ENCODE data around the gene SUN3.

The SUN3 gene

DNA sequence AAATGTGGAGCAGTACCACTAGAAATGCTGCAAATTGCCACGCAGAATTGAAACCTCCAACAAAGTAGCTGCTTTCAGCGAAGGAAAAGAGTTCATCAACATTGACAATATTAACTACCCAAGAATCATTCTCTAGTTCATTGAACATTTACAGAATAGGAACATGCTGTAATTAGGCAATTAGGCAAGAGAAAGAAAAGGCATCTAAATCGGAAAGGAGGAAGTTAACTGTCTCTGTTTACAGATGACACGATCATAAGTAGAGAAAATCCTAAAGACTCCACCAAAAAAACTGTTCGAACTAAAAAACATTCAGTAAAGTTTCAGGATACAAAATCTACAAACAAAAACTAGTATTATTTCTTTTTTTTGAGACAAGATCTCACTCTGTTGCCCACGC, 71.8 kb downstream of the SUN3 start:
- in situ Hi-C loops (cut with HindIII; ENCODE audit: low sequenced_read_pairs): no loop called here
- TF ChIP-seq, protein P1, sequence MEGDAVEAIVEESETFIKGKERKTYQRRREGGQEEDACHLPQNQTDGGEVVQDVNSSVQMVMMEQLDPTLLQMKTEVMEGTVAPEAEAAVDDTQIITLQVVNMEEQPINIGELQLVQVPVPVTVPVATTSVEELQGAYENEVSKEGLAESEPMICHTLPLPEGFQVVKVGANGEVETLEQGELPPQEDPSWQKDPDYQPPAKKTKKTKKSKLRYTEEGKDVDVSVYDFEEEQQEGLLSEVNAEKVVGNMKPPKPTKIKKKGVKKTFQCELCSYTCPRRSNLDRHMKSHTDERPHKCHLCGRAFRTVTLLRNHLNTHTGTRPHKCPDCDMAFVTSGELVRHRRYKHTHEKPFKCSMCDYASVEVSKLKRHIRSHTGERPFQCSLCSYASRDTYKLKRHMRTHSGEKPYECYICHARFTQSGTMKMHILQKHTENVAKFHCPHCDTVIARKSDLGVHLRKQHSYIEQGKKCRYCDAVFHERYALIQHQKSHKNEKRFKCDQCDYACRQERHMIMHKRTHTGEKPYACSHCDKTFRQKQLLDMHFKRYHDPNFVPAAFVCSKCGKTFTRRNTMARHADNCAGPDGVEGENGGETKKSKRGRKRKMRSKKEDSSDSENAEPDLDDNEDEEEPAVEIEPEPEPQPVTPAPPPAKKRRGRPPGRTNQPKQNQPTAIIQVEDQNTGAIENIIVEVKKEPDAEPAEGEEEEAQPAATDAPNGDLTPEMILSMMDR (IDR thresholded peaks at IDR 0.05; ENCODE audit: low read depth, low read length): no peak
- no peak for DNase-seq (ENCODE audit: low read depth, low spot score)
- H3K4me3 ChIP-seq (ENCODE audit: low read depth, low read length): no peak overlapping the region

DNA sequence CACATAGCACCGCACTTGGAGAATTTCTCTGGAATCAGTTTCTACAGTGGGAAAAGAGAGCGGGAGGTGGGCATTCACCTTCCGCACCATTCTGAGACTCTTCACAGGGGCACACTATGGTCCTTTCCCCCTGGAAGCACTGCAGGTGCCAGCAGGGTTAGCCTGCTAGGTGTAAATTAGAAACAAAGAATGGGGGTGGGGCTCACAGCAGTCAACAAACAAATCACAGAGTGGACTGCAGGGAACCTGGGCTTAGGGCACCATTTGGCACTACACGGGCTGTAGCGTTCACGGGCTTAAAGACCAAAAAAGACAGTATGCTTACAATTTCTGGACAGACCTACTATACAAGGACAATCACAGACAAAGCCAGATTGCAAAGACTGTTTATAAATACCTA, 72.7 kb downstream of the SUN3 start:
- DNase-seq (ENCODE audit: low read depth, low spot score): no peak
- in situ Hi-C loops (cut with HindIII; ENCODE audit: low sequenced_read_pairs): no loop called here
- TF ChIP-seq, protein P1 (IDR thresholded peaks at IDR 0.05; ENCODE audit: low read depth, low read length): no peak
- H3K4me3 ChIP-seq (ENCODE audit: low read depth, low read length): no peak overlapping the region

DNA sequence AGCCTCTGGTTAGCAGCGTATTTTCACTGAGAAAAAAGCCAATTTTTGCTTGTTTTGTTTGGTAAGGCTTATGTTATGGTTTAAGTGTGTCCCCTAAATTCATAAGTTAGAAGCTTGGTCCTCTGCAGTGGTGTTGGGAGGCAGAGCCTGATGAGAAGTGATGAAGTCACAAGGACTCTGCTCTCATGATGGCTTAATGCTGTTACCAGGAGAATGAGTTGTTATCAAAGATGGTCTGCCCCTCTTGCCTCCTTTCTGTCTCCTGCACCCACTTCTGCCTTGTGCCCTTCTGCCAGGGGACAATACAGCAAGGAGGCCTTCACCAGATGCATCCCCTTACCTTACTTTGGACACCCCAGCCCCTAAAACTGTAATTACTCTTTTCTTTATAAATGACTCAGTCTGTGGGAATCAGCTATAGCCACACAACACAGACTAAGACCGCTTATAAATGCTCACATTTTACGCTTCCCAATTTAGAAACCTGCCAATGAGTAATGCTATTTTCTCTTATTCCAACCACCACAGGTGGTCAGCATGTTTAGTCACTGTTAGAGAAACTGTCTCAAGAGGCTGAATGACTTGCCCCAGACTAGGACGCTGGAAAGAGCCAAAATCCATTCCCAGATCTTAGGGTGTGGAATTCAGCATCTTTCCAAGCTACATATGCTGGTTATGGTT, 74.5 kb downstream of the SUN3 start:
- DNase-seq (ENCODE audit: low read depth, low spot score): peak; percentile 92
- in situ Hi-C loops (cut with HindIII; ENCODE audit: low sequenced_read_pairs): no loop called here
- TF ChIP-seq, protein P1 (IDR thresholded peaks at IDR 0.05; ENCODE audit: low read depth, low read length): no peak
- H3K4me3 ChIP-seq (ENCODE audit: low read depth, low read length): no peak overlapping the region

DNA sequence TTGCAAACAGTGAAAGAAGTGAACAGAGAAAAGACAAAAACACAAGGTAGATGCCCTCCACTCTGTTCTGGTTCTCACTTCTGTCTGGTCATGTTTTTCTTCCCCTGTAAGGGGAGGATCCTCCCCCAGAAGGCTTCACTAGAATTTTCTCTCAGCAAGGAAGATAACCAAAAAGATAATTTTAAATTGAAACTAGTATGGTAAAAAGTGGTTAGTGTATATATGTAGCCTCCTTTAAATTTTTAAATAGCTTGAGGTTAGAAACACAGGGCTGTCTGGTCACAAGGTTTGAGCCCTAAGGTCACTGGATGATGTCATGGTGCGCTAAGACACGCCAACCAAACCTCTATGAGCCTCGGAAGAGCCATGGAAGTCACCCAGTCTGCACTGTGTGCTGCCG, 75.1 kb downstream of the SUN3 start:
- in situ Hi-C loops (cut with HindIII; ENCODE audit: low sequenced_read_pairs): no loop called here
- TF ChIP-seq, protein P1 (IDR thresholded peaks at IDR 0.05; ENCODE audit: low read depth, low read length): no peak
- no peak for DNase-seq (ENCODE audit: low read depth, low spot score)
- H3K4me3 ChIP-seq (ENCODE audit: low read depth, low read length): no peak overlapping the region

DNA sequence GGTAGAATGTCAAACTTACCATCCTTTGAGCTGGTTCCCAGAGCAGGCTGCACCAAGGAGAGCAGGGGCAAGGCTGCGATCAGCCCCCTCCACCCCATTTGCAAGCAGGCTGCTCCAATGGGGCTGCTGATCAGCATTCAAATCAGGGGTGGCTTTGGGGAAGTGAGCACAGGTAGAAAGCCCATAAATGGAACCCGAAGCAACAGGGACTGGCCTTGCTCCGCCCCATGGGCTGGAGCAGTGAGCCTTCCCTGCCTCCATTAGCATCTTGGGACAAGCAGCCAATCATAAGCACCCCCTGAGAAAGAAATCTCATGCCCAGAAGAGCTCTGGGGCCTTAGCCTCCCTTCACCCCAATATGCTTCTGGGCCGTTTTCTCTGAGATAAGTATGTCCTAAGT, 76.7 kb downstream of the SUN3 start:
- TF ChIP-seq, protein P1 (IDR thresholded peaks at IDR 0.05; ENCODE audit: low read depth, low read length): no peak

DNA sequence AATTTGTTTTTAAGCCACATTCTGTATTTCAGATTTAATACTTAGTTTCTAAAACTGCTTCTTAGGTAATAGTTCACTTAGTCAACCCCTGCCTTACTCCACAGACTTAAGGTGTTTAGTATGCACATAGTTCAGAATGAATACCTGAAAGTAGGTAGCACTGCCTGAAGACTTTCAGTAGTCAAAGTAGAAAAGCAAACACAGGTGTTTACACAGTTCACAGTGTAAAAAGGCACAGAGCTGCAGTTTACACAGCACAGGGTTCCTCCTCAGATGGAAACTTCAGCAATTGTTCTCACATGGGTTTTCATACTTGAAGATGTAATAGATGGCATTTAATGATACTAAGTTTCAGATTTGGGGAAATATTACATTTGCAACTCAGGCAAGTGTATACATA, 77.5 kb downstream of the SUN3 start:
- no peak for DNase-seq (ENCODE audit: low read depth, low spot score)
- TF ChIP-seq, protein P1 (IDR thresholded peaks at IDR 0.05; ENCODE audit: low read depth, low read length): no peak
- H3K4me3 ChIP-seq (ENCODE audit: low read depth, low read length): no peak overlapping the region
- in situ Hi-C loops (cut with HindIII; ENCODE audit: low sequenced_read_pairs): no loop called here

More for the DNA sequence above, 76.7 kb downstream of the SUN3 start:
- in situ Hi-C loops (cut with HindIII; ENCODE audit: low sequenced_read_pairs): no loop called here
- no peak for DNase-seq (ENCODE audit: low read depth, low spot score)
- no peak overlapping the region for H3K4me3 ChIP-seq (ENCODE audit: low read depth, low read length)
